OCI-LY3 (cell line): Measurements from ENCODE around the gene SUV39H1.

Experiments
- CTCF ChIP-seq: fragments of 200-600, 300-600 bp; sonication (generic); IDR thresholded peaks from 2 replicates; pipeline ENCODE4 v1.5.1; 2014; ENCODE audit warnings: antibody characterized with exemption, low read length, low read depth
- EZH2phosphoT487 ChIP-seq: fragments of 200-600 bp; shearing (Covaris generic); IDR thresholded peaks from 2 replicates; pipeline ENCODE4 v1.6.1; 2018; ENCODE audit warnings: antibody characterized with exemption, mixed run types, low read depth

GRCh38 chrX:48677516-48677915 is 19.0 kb upstream of the SUV39H1 start:
- no peak for TF ChIP-seq CTCF
- TF ChIP-seq EZH2phosphoT487 = no peak
